SK-N-MC (cell line): ENCODE data around the gene NTN5.

Experiments
- EZH2 ChIP-seq: fragments of 200-600 bp; sonication (generic); IDR thresholded peaks from one replicate; pipeline ENCODE4 v1.6.1; 2017; ENCODE audit warnings: antibody characterized with exemption
- POLR2AphosphoS5 ChIP-seq: IDR thresholded peaks from 2 replicates; pipeline ENCODE4 v1.6.1; 2012; ENCODE audit warnings: mild to moderate bottlenecking, low read depth, low read length, borderline replicate concordance

DNA sequence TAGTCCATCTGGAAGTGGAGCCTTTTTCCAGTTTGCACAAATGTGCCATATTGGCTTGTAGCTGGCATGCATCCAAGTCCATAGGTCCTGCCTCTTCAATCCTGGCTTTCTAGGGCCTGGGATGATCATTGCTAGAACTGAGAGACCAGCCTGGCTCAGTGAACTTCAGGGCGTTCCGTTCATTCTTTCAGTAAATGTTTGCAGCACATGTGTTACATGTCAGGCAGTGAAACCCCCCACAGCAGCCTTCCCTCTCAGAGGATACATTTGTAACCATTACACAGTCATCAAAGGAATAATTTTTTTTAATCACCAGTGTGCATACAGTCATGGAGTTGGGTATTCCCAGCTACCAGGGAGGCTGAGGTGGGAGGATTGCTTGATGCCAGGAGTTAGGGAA is 32.6 kb upstream of the NTN5 start:
- TF ChIP-seq POLR2AphosphoS5 (no peak), EZH2 (no peak)
